ENCODE measurements around the gene TEX29. TPM values are rescaled to one million over a fixed set of nuclear protein-coding genes. Genes with fewer than 3 reads are reported as not detected.

TEX29 gene
- total and polyA plus RNA-seq, 8 donors = 0.35 to 1.2 (median 0.58) TPM

GRCh38 chr13:111356795-111357194 lies 36.4 kb downstream of the TEX29 start:
- Histone ChIP-seq H3K9me3 (no peaks in the 10 kb centered on the region), H3K4me3 (no peak overlapping the region), H3K27ac (no peak overlapping the region), H3K27me3 (peaks cover 0 to 11% of the 10 kb centered on the region in 2 donors), H3K36me3 (no peaks in the 10 kb centered on the region), H3K4me1 (no peaks in the 10 kb centered on the region)
- DNase-seq = no peak
- ATAC-seq = no peak
- no peak for TF ChIP-seq CTCF (IDR thresholded peaks at IDR 0.05)
- intact Hi-C loops (cut with DNase I) = no loop called here

GRCh38 chr13:111359237-111359915 lies 38.9 kb downstream of the TEX29 start:
- DNase-seq = no peak
- intact Hi-C loops (cut with DNase I) = no loop called here
- TF ChIP-seq CTCF (IDR thresholded peaks at IDR 0.05) = no peak

GRCh38 chr13:111359930-111360329 lies 39.5 kb downstream of the TEX29 start:
- H3K4me1 ChIP-seq = no peaks in the 10 kb centered on the region
- no peak overlapping the region for H3K27ac ChIP-seq
- ATAC-seq (no peak), DNase-seq (no peak)
- intact Hi-C loops (cut with DNase I) = no loop called here
- H3K36me3 ChIP-seq = no peaks in the 10 kb centered on the region
- H3K4me3 ChIP-seq = no peak overlapping the region
- H3K9me3 ChIP-seq = no peaks in the 10 kb centered on the region
- no peak for TF ChIP-seq CTCF (IDR thresholded peaks at IDR 0.05)
- peaks cover 0 to 21% of the 10 kb centered on the region in 2 donors for H3K27me3 ChIP-seq

More at GRCh38 chr13:111359237-111359915, 38.9 kb downstream of the TEX29 start:
- no peak overlapping the region for H3K27ac ChIP-seq
- no peaks in the 10 kb centered on the region for H3K9me3 ChIP-seq
- H3K36me3 ChIP-seq = no peaks in the 10 kb centered on the region
- ATAC-seq = no peak
- peaks cover 0 to 21% of the 10 kb centered on the region in 2 donors for H3K27me3 ChIP-seq
- H3K4me1 ChIP-seq = no peaks in the 10 kb centered on the region
- H3K4me3 ChIP-seq = no peak overlapping the region

- Histone ChIP-seq H3K4me3 (no peak overlapping the region), H3K4me1 (no peaks in the 10 kb centered on the region), H3K9me3 (no peaks in the 10 kb centered on the region), H3K36me3 (no peaks in the 10 kb centered on the region), H3K27me3 (peaks cover 0 to 21% of the 10 kb centered on the region in 2 donors), H3K27ac (no peak overlapping the region)
- intact Hi-C loops (cut with DNase I) = no loop called here
- no peak for ATAC-seq
- no peak for DNase-seq
- no peak for TF ChIP-seq CTCF (IDR thresholded peaks at IDR 0.05)
Observed at GRCh38 chr13:111360452-111360851, 40.0 kb downstream of the TEX29 start.

- no peaks in the 10 kb centered on the region for H3K4me1 ChIP-seq
- no peak for DNase-seq
- no peak overlapping the region for H3K4me3 ChIP-seq
- no peaks in the 10 kb centered on the region for H3K36me3 ChIP-seq
- H3K27me3 ChIP-seq = peaks cover 0 to 21% of the 10 kb centered on the region in 2 donors
- H3K9me3 ChIP-seq = no peaks in the 10 kb centered on the region
- no peak for ATAC-seq
- intact Hi-C loops (cut with DNase I) = no loop called here
- no peak for TF ChIP-seq CTCF (IDR thresholded peaks at IDR 0.05)
- H3K27ac ChIP-seq = no peak overlapping the region
Observed at GRCh38 chr13:111361046-111361872, 40.8 kb downstream of the TEX29 start.

All from left lung (tissue), 10 donors.